Measurements from ENCODE around the gene CST9.

Gene CST9

GRCh38 chr20:23585808-23586734, 19.6 kb downstream of the CST9 start:
- H3K4me3 ChIP-seq (ENCODE audit: severe bottlenecking), result no peak overlapping the region
- ATAC-seq (ENCODE audit: low read depth) (peak; percentile 7; the same call in 1 of the 3 replicates), DNase-seq (ENCODE audit: low spot score) (no peak)
- peak overlapping the region; percentile 55 for H3K27ac ChIP-seq (ENCODE audit: poor library complexity, severe bottlenecking)
- no peaks in the 10 kb centered on the region for H3K9me3 ChIP-seq (ENCODE audit: severe bottlenecking)
- TF ChIP-seq, protein P1, sequence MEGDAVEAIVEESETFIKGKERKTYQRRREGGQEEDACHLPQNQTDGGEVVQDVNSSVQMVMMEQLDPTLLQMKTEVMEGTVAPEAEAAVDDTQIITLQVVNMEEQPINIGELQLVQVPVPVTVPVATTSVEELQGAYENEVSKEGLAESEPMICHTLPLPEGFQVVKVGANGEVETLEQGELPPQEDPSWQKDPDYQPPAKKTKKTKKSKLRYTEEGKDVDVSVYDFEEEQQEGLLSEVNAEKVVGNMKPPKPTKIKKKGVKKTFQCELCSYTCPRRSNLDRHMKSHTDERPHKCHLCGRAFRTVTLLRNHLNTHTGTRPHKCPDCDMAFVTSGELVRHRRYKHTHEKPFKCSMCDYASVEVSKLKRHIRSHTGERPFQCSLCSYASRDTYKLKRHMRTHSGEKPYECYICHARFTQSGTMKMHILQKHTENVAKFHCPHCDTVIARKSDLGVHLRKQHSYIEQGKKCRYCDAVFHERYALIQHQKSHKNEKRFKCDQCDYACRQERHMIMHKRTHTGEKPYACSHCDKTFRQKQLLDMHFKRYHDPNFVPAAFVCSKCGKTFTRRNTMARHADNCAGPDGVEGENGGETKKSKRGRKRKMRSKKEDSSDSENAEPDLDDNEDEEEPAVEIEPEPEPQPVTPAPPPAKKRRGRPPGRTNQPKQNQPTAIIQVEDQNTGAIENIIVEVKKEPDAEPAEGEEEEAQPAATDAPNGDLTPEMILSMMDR (IDR thresholded peaks at IDR 0.05; ENCODE audit: poor library complexity, severe bottlenecking), result no peak
- no peaks in the 10 kb centered on the region for H3K36me3 ChIP-seq (ENCODE audit: low read depth)
- H3K27me3 ChIP-seq (ENCODE audit: insufficient read depth, poor library complexity, severe bottlenecking), result no peaks in the 10 kb centered on the region
- peaks cover 46% of the 10 kb centered on the region for H3K4me1 ChIP-seq (ENCODE audit: insufficient read depth, poor library complexity, severe bottlenecking)

DNA sequence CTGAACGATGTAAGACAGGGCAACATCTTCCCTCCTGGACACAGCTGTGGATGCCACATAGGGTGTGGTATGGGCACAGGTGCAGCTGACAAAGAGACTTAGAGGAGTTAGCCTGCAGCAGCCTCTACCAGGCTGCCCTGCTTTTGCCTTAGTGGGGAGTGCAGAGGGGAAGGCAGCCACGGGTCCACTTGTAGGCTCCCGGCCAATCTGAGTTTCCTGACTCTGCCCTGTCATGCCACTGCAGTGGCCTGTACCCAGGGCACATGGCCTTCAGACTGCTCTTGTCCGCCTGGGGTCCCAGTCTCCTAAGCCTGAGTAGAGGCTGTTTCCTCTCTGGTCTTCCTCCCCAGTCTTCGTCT, 20.3 kb downstream of the CST9 start:
- TF ChIP-seq, protein P1 (IDR thresholded peaks at IDR 0.05; ENCODE audit: poor library complexity, severe bottlenecking), result no peak
- no peaks in the 10 kb centered on the region for H3K36me3 ChIP-seq (ENCODE audit: low read depth)
- no peak overlapping the region for H3K4me3 ChIP-seq (ENCODE audit: severe bottlenecking)
- peaks cover 46% of the 10 kb centered on the region for H3K4me1 ChIP-seq (ENCODE audit: insufficient read depth, poor library complexity, severe bottlenecking)
- DNase-seq (ENCODE audit: low spot score) (no peak), ATAC-seq (ENCODE audit: low read depth) (no peak)
- H3K9me3 ChIP-seq (ENCODE audit: severe bottlenecking), result no peaks in the 10 kb centered on the region
- peak overlapping the region; percentile 55 for H3K27ac ChIP-seq (ENCODE audit: poor library complexity, severe bottlenecking)
- H3K27me3 ChIP-seq (ENCODE audit: insufficient read depth, poor library complexity, severe bottlenecking), result no peaks in the 10 kb centered on the region

- Histone ChIP-seq H3K4me1 (ENCODE audit: insufficient read depth, poor library complexity, severe bottlenecking) (peaks cover 46% of the 10 kb centered on the region), H3K36me3 (ENCODE audit: low read depth) (no peaks in the 10 kb centered on the region), H3K4me3 (ENCODE audit: severe bottlenecking) (no peak overlapping the region), H3K9me3 (ENCODE audit: severe bottlenecking) (no peaks in the 10 kb centered on the region), H3K27me3 (ENCODE audit: insufficient read depth, poor library complexity, severe bottlenecking) (no peaks in the 10 kb centered on the region), H3K27ac (ENCODE audit: poor library complexity, severe bottlenecking) (peak overlapping the region; percentile 73)
- ATAC-seq (ENCODE audit: low read depth) (no peak), DNase-seq (ENCODE audit: low spot score) (no peak)
- TF ChIP-seq, protein P1 (IDR thresholded peaks at IDR 0.05; ENCODE audit: poor library complexity, severe bottlenecking), result no peak
These were observed 21.1 kb downstream of the CST9 start for GRCh38 chr20:23584434-23585199.

GRCh38 chr20:23583526-23583925, 22.2 kb downstream of the CST9 start:
- ATAC-seq (ENCODE audit: low read depth) (peak; percentile 96), DNase-seq (ENCODE audit: low spot score) (no peak)
- Histone ChIP-seq H3K4me3 (ENCODE audit: severe bottlenecking) (no peak overlapping the region), H3K27ac (ENCODE audit: poor library complexity, severe bottlenecking) (peak overlapping the region; percentile 73), H3K27me3 (ENCODE audit: insufficient read depth, poor library complexity, severe bottlenecking) (no peaks in the 10 kb centered on the region), H3K9me3 (ENCODE audit: severe bottlenecking) (no peaks in the 10 kb centered on the region), H3K36me3 (ENCODE audit: low read depth) (no peaks in the 10 kb centered on the region), H3K4me1 (ENCODE audit: insufficient read depth, poor library complexity, severe bottlenecking) (peaks cover 46% of the 10 kb centered on the region)
- TF ChIP-seq, protein P1 (IDR thresholded peaks at IDR 0.05; ENCODE audit: poor library complexity, severe bottlenecking), result no peak

All from RWPE2 (cell line).